Lung (tissue), 16 donors: Measurements from ENCODE around the gene SLC45A3. TPM values are rescaled to one million over a fixed set of nuclear protein-coding genes. Genes with fewer than 3 reads are reported as not detected.
A peak's percentile ranks its signal among the peaks of the same experiment; 100 is the strongest.
"Not testable (repeated sequence)": the region's sequence is repeated elsewhere in the genome, so short reads cannot be mapped to it uniquely, and the experiment has no call there.

ENCODE experiments used
- ATAC-seq: fragments of 200-7000 bp; cut with Tn5 transposase; one replicate; pipeline ENCODE4 v1.9.1; 2020; ENCODE audit warnings: moderate number of reproducible peaks; ENCODE audit not compliant: insufficient read depth, low FRiP score
- DNase-seq, 3 donors: peaks; one replicate each; pipeline ENCODE4 v3.0.0-alpha.2; 2013 to 2017
- H3K27ac ChIP-seq, 2 donors: one replicate each; pipeline ENCODE4 v1.5.1; 2013; ENCODE audit warnings: mild to moderate bottlenecking in 2 of 2, moderate library complexity in 2 of 2, control low read depth in 1 of 2, inconsistent platforms in 1 of 2, low read depth in 1 of 2, low read length in 1 of 2
- H3K27me3 ChIP-seq, 3 donors: one replicate each; pipeline ENCODE4 v1.5.1; 2013; ENCODE audit warnings: low read length in 2 of 3; ENCODE audit not compliant: control insufficient read depth in 3 of 3, insufficient read depth in 3 of 3
- H3K36me3 ChIP-seq, 4 donors: one replicate each; pipeline ENCODE4 v1.5.1; 2013; ENCODE audit warnings: low read length in 4 of 4, mild to moderate bottlenecking in 1 of 4, moderate library complexity in 1 of 4; ENCODE audit not compliant: control insufficient read depth in 4 of 4, insufficient read depth in 4 of 4
- H3K4me1 ChIP-seq, 5 donors: one replicate each; pipeline ENCODE4 v1.5.1; 2013; ENCODE audit warnings: low read length in 5 of 5, mild to moderate bottlenecking in 2 of 5, moderate library complexity in 1 of 5; ENCODE audit not compliant: control insufficient read depth in 5 of 5, insufficient read depth in 5 of 5
- H3K4me3 ChIP-seq: one replicate; pipeline ENCODE4 v1.5.1; 2013; ENCODE audit warnings: mild to moderate bottlenecking, control low read depth, moderate library complexity
- H3K9ac ChIP-seq, 2 donors: one replicate each; pipeline ENCODE4 v1.5.1; 2013; ENCODE audit warnings: low read length in 2 of 2, control low read depth in 1 of 2; ENCODE audit not compliant: insufficient read depth in 1 of 2
- H3K9me3 ChIP-seq, 4 donors: one replicate each; pipeline ENCODE4 v1.5.1; 2013; ENCODE audit warnings: low read length in 3 of 4, mild to moderate bottlenecking in 1 of 4, moderate library complexity in 1 of 4; ENCODE audit not compliant: control insufficient read depth in 4 of 4, insufficient read depth in 3 of 4
- WGBS, 2 donors: extraction: QIAGEN DNeasy Blood & Tissue Kit; methylation state at CpG; one replicate each; pipeline ENCODE4 v1.1.7; 2013; 5-methylcytosine and 5-hydroxymethylcytosine counted together
- long read RNA-seq, 5 donors: transcript quantifications; one replicate each; lab custom pipeline, GENCODE V29; 2026
- polyA plus RNA-seq, 2 donors: library from polyadenylated mRNA; stranded (reverse); fragments of 200-250 nt; gene quantifications; one replicate each; pipeline ENCODE4 v1.2.1, GENCODE V29; 2013
- total RNA-seq, 2 donors: library from RNA; depleted of rRNA in 1 of 2; stranded (reverse); fragments of >200 nt in 1 of 2; gene quantifications; one replicate each; pipeline ENCODE4 v1.2.1, GENCODE V29; 2014 to 2021
- TF ChIP-seq, protein P1 (sequence below): IDR thresholded peaks from 2 replicates; pipeline ENCODE4 v1.5.1; 2012; ENCODE audit warnings: mild to moderate bottlenecking; ENCODE audit errors: control extremely low read depth, extremely low read depth
- donor health status: control.
- donor health status: control.
- donor health status: Bipolar disorder and iron deficiency.
- donor health status: healthy.
- donor health status: DM: yes; HTN: yes; CAD: no.

SLC45A3 gene, protein sequence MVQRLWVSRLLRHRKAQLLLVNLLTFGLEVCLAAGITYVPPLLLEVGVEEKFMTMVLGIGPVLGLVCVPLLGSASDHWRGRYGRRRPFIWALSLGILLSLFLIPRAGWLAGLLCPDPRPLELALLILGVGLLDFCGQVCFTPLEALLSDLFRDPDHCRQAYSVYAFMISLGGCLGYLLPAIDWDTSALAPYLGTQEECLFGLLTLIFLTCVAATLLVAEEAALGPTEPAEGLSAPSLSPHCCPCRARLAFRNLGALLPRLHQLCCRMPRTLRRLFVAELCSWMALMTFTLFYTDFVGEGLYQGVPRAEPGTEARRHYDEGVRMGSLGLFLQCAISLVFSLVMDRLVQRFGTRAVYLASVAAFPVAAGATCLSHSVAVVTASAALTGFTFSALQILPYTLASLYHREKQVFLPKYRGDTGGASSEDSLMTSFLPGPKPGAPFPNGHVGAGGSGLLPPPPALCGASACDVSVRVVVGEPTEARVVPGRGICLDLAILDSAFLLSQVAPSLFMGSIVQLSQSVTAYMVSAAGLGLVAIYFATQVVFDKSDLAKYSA
- total RNA-seq, result 1 to 10 TPM; 3.9 to 8.6 TPM
- 1 to 10 TPM; 2.1 to 3.8 TPM for polyA plus RNA-seq
- long read RNA-seq, donor 1, partial matches to known transcripts, result 0 of 1 reads
- long read RNA-seq, donor 1, other reads (novel, unspliced or antisense), result 0 of 1 reads
- long read RNA-seq, donor 2, result 0 reads
- long read RNA-seq, donor 3, partial matches to known transcripts, result 5 of 6 reads
- long read RNA-seq, donor 3, other reads (novel, unspliced or antisense), result 0 of 6 reads
- long read RNA-seq, donor 4, result 0 reads
- long read RNA-seq, donor 5, result 0 reads

DNA sequence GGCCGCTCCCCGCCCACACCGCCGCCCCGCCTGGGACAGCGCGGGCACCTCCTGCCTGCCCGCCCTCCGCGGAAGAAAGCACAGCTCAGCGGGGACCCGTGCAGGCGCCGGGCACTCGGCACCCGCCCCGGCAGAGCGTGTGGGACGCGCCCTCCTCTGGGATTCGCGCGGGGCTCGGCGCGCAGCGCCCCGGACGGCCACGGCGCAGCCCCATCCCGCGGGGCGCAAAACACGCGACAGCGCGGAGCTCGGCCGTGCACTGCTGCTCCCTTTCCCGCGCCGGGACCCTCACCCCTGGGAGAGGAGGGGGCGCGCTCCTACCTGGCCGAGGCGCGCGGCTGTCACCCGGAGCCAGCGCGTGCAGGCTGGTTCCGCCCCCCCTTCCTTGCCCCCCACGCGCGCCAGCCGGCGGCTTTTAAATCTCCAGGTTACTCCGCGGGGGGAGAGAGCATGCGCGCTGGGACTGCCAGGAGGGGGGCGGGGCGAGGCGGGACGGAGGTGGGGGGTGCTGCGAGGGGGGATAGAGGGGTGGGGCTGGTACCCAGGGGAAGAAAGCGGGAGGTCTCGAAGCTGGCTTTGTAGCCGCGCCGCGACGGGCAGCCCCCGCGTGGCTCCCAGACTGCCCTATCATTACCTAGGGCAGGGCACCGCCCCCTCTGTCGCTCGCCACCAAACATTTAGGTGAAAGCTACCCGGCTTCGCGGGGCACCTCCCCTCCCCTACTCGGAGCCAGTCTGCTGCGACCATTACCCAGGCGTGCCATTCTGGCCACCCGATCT, at the start of gene SLC45A3:
TSS of gene SLC45A3 (minus strand) at position 437 of the 779 bp plus-strand sequence. CDS start 15,853 bp downstream, outside the sequence.
- DNase-seq, result peak; percentile 56 to 69 (median 68)
- TF ChIP-seq, protein P1, sequence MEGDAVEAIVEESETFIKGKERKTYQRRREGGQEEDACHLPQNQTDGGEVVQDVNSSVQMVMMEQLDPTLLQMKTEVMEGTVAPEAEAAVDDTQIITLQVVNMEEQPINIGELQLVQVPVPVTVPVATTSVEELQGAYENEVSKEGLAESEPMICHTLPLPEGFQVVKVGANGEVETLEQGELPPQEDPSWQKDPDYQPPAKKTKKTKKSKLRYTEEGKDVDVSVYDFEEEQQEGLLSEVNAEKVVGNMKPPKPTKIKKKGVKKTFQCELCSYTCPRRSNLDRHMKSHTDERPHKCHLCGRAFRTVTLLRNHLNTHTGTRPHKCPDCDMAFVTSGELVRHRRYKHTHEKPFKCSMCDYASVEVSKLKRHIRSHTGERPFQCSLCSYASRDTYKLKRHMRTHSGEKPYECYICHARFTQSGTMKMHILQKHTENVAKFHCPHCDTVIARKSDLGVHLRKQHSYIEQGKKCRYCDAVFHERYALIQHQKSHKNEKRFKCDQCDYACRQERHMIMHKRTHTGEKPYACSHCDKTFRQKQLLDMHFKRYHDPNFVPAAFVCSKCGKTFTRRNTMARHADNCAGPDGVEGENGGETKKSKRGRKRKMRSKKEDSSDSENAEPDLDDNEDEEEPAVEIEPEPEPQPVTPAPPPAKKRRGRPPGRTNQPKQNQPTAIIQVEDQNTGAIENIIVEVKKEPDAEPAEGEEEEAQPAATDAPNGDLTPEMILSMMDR, result no peak

DNA sequence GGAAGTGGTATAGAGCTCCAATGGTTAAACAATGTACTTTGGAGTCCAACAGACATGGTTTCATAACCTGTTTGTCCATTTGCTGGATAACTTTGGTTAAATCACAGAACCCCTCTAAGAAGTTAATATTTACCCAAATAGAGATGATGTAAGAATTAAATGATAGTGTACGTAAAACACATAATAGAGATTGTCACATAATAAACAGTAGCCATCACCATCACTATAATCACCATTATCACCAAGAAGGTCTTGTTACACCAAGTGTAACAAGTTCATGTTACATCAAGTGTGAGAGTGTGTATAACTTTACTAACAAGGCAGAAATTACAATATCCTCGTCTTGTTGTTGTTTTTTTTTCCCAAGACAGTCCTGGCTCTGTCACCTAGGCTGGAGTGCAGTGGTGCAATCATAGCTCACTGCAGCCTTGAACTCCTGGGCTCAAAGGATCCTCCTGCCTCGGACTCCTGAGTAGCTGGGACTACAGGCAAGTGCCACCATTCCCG, 46.4 kb upstream of the SLC45A3 start:
- TF ChIP-seq, protein P1, result no peak
- Histone ChIP-seq H3K9ac (no peak overlapping the region), H3K27ac (no peak overlapping the region), H3K4me1 (peaks cover 0 to 3% (median 0%) of the 10 kb centered on the region in 5 donors), H3K4me3 (no peak overlapping the region), H3K9me3 (no peaks in the 10 kb centered on the region), H3K36me3 (peaks cover 3 to 29% (median 15%) of the 10 kb centered on the region in 4 donors), H3K27me3 (no peaks in the 10 kb centered on the region)
- ATAC-seq (no peak), DNase-seq (no peak)
- 82 to 83% methylated on average over 4 of the region's 4 CpGs for WGBS, 2 donors

More for the DNA sequence above, at the start of gene SLC45A3:
- no peaks in the 10 kb centered on the region for H3K27me3 ChIP-seq
- H3K4me1 ChIP-seq, result peaks cover 0 to 45% (median 14%) of the 10 kb centered on the region in 5 donors
- peak within 1 kb of the TSS; percentile 62 for H3K4me3 ChIP-seq
- ATAC-seq, result peak; percentile 12
- 1 to 2% methylated on average over 48 to 86 of the region's 86 CpGs for WGBS, 2 donors
- H3K9me3 ChIP-seq, result no peaks in the 10 kb centered on the region
- no peaks in the 10 kb centered on the region for H3K36me3 ChIP-seq
- H3K27ac ChIP-seq, result peak within 1 kb of the TSS in 1 of 2 donors; percentile 61
- H3K9ac ChIP-seq, result peak within 1 kb of the TSS in 1 of 2 donors; percentile 24

DNA sequence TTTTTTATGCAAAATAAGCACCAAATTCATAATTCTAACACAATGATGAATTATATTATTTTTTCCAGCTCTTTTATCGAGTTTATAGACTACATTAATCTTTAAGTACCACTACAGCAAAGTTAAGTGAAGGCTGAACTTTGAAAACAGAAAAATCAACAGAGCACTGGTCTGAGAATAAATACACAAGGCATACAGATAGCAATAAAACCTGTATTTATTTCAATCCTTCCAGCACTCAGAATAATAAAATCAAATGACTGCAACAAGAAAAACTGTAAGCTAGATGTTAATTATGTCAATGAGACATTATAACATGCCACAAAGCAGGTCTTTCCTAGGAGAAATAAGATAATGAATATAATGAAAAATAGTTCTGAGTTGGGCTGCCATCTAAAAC, 45.2 kb upstream of the SLC45A3 start:
- DNase-seq (no peak), ATAC-seq (no peak)
- Histone ChIP-seq H3K9me3 (no peaks in the 10 kb centered on the region), H3K36me3 (peaks cover 8 to 36% (median 19%) of the 10 kb centered on the region in 4 donors), H3K27ac (no peak overlapping the region), H3K27me3 (no peaks in the 10 kb centered on the region), H3K4me1 (peaks cover 0 to 3% (median 0%) of the 10 kb centered on the region in 5 donors), H3K4me3 (no peak overlapping the region), H3K9ac (no peak overlapping the region)
- TF ChIP-seq, protein P1, result no peak
- WGBS, 2 donors, result 75 to 91% methylated on average over 1 of the region's 1 CpG

DNA sequence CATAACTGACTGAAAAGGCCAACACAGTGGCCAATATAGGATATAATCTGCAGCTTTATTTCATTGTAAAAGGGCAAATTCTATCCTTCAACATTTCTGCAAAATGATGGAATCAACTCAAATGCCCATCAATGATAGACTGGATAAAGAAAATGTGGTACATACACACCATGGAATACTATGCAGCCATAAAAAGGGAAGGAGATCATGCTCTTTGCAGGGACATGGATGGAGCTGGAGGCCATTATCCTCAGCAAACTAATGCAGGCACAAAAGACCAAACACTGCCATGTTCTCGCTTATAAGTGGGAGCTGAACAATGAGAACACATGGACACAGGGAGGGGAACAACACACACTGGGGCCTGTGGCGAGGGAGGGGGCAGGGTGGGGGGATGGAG, 40.4 kb upstream of the SLC45A3 start:
- WGBS, 2 donors, result 95% methylated on average over 2 of the region's 2 CpGs
- H3K4me3 ChIP-seq, result not testable (repeated sequence)

More for the DNA sequence above, 40.4 kb upstream of the SLC45A3 start:
- H3K27me3 ChIP-seq, H3K27ac ChIP-seq, H3K9ac ChIP-seq, DNase-seq, ATAC-seq, H3K4me1 ChIP-seq, H3K9me3 ChIP-seq: not testable (repeated sequence)
- H3K36me3 ChIP-seq, result peaks cover 15 to 59% (median 36%) of the 10 kb centered on the region in 4 donors
